ENCODE data around the gene XRCC5. TPM values are rescaled to one million over a fixed set of nuclear protein-coding genes. Genes with fewer than 3 reads are reported as not detected.

The XRCC5 gene
- polyA plus RNA-seq, 1 donor (not counting 4 experiments of a cell fraction or from before 2014, with no cell fraction given), result 521 TPM

- no peak overlapping the region for H3K4me2 ChIP-seq (ENCODE audit: control insufficient read depth, extremely low read depth, insufficient read depth, low read depth, low read length)
- FAIRE-seq, result no peak
These were observed 44.5 kb upstream of the XRCC5 start for GRCh38 chr2:216064665-216065064.

GRCh38 chr2:216066230-216066629, 42.9 kb upstream of the XRCC5 start:
- no peaks in the 10 kb centered on the region for H3K4me1 ChIP-seq (ENCODE audit: control insufficient read depth, extremely low read depth, insufficient read depth, low read length)
- no peaks in the 10 kb centered on the region for H3K36me3 ChIP-seq (ENCODE audit: control insufficient read depth in 2 of 2, extremely low read depth in 1 of 2, insufficient read depth in 2 of 2, low read length in 2 of 2)
- DNase-seq (ENCODE audit: low read depth, low spot score) (no peak), FAIRE-seq (no peak)
- dilution Hi-C loops (cut with MboI; ENCODE audit: extremely low pct_ligation_motif_present, low sequenced_read_pairs), result no loop called here
- H3K27ac ChIP-seq (ENCODE audit: control insufficient read depth, insufficient read depth, low read length), result no peak overlapping the region
- H3K27me3 ChIP-seq (ENCODE audit: control insufficient read depth, extremely low read depth, insufficient read depth, low read length), result no peaks in the 10 kb centered on the region
- H4K20me1 ChIP-seq (ENCODE audit: control insufficient read depth, extremely low read depth, insufficient read depth, low read length), result no peaks in the 10 kb centered on the region
- H3K9ac ChIP-seq (ENCODE audit: control insufficient read depth, extremely low read depth, insufficient read depth, low read length), result no peak overlapping the region
- no peak overlapping the region for H3K4me3 ChIP-seq (ENCODE audit: control insufficient read depth in 2 of 3, extremely low read depth in 1 of 3, insufficient read depth in 2 of 3, low read depth in 1 of 3, low read length in 3 of 3)
- H3K9me3 ChIP-seq (ENCODE audit: control insufficient read depth, low read depth, low read length), result no peaks in the 10 kb centered on the region
- H3K79me2 ChIP-seq (ENCODE audit: control insufficient read depth, insufficient read depth, low read length), result no peaks in the 10 kb centered on the region
- TF ChIP-seq CTCF (optimal IDR thresholded peaks at IDR 0.05 in 1 of 3, IDR thresholded peaks at IDR 0.05 in 1 of 3, conservative IDR thresholded peaks at IDR 0.05 in 1 of 3; ENCODE audit: extremely low read depth in 1 of 3, insufficient read depth in 2 of 3, low read length in 3 of 3), result no peak
- TF ChIP-seq EZH2 (IDR thresholded peaks at IDR 0.05; ENCODE audit: low read length), result no peak
- H3K9me1 ChIP-seq (ENCODE audit: control insufficient read depth, extremely low read depth, insufficient read depth, low read length), result no peaks in the 10 kb centered on the region
- H3K4me2 ChIP-seq (ENCODE audit: control insufficient read depth, extremely low read depth, insufficient read depth, low read depth, low read length), result no peak overlapping the region
- no peak overlapping the region for H2AFZ ChIP-seq (ENCODE audit: control insufficient read depth, low read length)

More at GRCh38 chr2:216064665-216065064, 44.5 kb upstream of the XRCC5 start:
- Histone ChIP-seq H3K4me3 (ENCODE audit: control insufficient read depth in 2 of 3, extremely low read depth in 1 of 3, insufficient read depth in 2 of 3, low read depth in 1 of 3, low read length in 3 of 3) (no peak overlapping the region), H3K79me2 (ENCODE audit: control insufficient read depth, insufficient read depth, low read length) (no peaks in the 10 kb centered on the region), H3K36me3 (ENCODE audit: control insufficient read depth in 2 of 2, extremely low read depth in 1 of 2, insufficient read depth in 2 of 2, low read length in 2 of 2) (no peaks in the 10 kb centered on the region), H3K4me1 (ENCODE audit: control insufficient read depth, extremely low read depth, insufficient read depth, low read length) (no peaks in the 10 kb centered on the region), H3K9me3 (ENCODE audit: control insufficient read depth, low read depth, low read length) (no peaks in the 10 kb centered on the region), H4K20me1 (ENCODE audit: control insufficient read depth, extremely low read depth, insufficient read depth, low read length) (no peaks in the 10 kb centered on the region), H3K9me1 (ENCODE audit: control insufficient read depth, extremely low read depth, insufficient read depth, low read length) (no peaks in the 10 kb centered on the region), H3K9ac (ENCODE audit: control insufficient read depth, extremely low read depth, insufficient read depth, low read length) (no peak overlapping the region), H3K27ac (ENCODE audit: control insufficient read depth, insufficient read depth, low read length) (no peak overlapping the region), H3K27me3 (ENCODE audit: control insufficient read depth, extremely low read depth, insufficient read depth, low read length) (no peaks in the 10 kb centered on the region), H2AFZ (ENCODE audit: control insufficient read depth, low read length) (no peak overlapping the region)
- TF ChIP-seq EZH2 (IDR thresholded peaks at IDR 0.05; ENCODE audit: low read length) (no peak), CTCF (optimal IDR thresholded peaks at IDR 0.05 in 1 of 3, IDR thresholded peaks at IDR 0.05 in 1 of 3, conservative IDR thresholded peaks at IDR 0.05 in 1 of 3; ENCODE audit: extremely low read depth in 1 of 3, insufficient read depth in 2 of 3, low read length in 3 of 3) (no peak)
- no peak for DNase-seq (ENCODE audit: low read depth, low spot score)
- dilution Hi-C loops (cut with MboI; ENCODE audit: extremely low pct_ligation_motif_present, low sequenced_read_pairs), result no loop called here
